ENCODE measurements around the gene AR.

The AR gene

GRCh38 chrX:67543818-67544217 lies at the start of gene AR:
Gene AR (plus strand): TSS chrX:67544021. CDS start chrX:67545147, 1,126 bp downstream.
- FAIRE-seq: no peak

GRCh38 chrX:67500617-67501016 lies 43.2 kb upstream of the AR start:
- no peak for FAIRE-seq

- no peak for FAIRE-seq
Observed at GRCh38 chrX:67503004-67503403, 40.8 kb upstream of the AR start.

- no peak for FAIRE-seq
Observed at GRCh38 chrX:67503453-67503852, 40.4 kb upstream of the AR start.

- no peak for FAIRE-seq
Observed at GRCh38 chrX:67520671-67521070, 23.1 kb upstream of the AR start.

GRCh38 chrX:67523002-67523681 lies 20.7 kb upstream of the AR start:
- FAIRE-seq: no peak

- FAIRE-seq: no peak
Observed at GRCh38 chrX:67523932-67524331, 19.9 kb upstream of the AR start.

GRCh38 chrX:67524428-67524827 lies 19.4 kb upstream of the AR start:
- FAIRE-seq: no peak

- FAIRE-seq: no peak
Observed at GRCh38 chrX:67524950-67525691, 18.7 kb upstream of the AR start.

GRCh38 chrX:67536564-67536963 lies 7.3 kb upstream of the AR start:
- FAIRE-seq: no peak

GRCh38 chrX:67538383-67538782 lies 5.4 kb upstream of the AR start:
- FAIRE-seq: no peak

- no peak for FAIRE-seq
Observed at GRCh38 chrX:67544281-67545035, 637 bp downstream of the AR start.

- no peak for FAIRE-seq
Observed at GRCh38 chrX:67545036-67545821, 1.4 kb downstream of the AR start.

- no peak for FAIRE-seq
Observed at GRCh38 chrX:67545893-67546495, 2.2 kb downstream of the AR start.

GRCh38 chrX:67546496-67547423 lies 2.9 kb downstream of the AR start:
- no peak for FAIRE-seq

GRCh38 chrX:67555578-67556203 lies 11.9 kb downstream of the AR start:
- FAIRE-seq: no peak

GRCh38 chrX:67558267-67558666 lies 14.4 kb downstream of the AR start:
- no peak for FAIRE-seq

GRCh38 chrX:67563469-67564448 lies 19.9 kb downstream of the AR start:
- FAIRE-seq: no peak

GRCh38 chrX:67564475-67564874 lies 20.7 kb downstream of the AR start:
- FAIRE-seq: no peak

- FAIRE-seq: no peak
Observed at GRCh38 chrX:67568769-67569168, 24.9 kb downstream of the AR start.

Measured in islet of Langerhans (tissue), 1 donor.